GM18520 (cell line): ENCODE data around the gene PARD3.

Source experiments
- ATAC-seq: cut with Tn5 transposase; IDR thresholded peaks from one replicate; pipeline ENCODE4 v1.9.1; 2021; ENCODE audit not compliant: unreplicated experiment

PARD3 gene

GRCh38 chr10:34320265-34320664 is 494.8 kb downstream of the PARD3 start:
- ATAC-seq = no peak

DNA sequence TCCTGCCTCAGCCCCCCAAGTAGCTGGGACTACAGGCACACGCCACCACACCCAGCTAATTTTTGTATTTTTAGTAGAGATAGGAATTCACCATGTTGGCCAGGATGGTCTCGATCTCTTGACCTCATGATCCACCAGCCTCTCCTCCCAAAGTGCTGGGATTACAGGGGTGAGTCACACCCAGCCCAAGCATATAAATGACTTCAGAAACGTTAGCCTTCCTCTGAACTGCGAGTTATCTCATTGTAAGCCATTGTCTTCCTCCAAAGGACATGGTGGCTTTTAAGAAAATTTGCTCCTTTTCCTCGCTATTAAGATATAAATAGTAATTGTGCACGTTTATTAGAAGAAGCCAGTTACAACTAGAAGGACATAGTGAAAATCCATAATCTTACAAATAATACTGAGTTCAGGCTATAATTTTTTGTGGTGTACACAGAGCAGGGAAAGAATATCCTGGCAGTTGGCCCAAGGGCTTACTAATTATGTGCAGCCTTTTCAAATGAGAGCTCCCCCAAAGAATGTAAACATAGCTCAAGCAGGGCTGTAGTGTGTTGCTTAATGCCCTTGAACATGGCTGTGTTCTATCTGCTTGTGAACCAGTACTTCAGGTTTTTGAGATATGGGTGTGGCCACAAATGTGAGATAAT is 495.8 kb downstream of the PARD3 start:
- ATAC-seq = no peak

GRCh38 chr10:34316154-34316553 is 498.9 kb downstream of the PARD3 start:
- ATAC-seq = no peak

GRCh38 chr10:34314457-34314856 is 500.6 kb downstream of the PARD3 start:
- ATAC-seq = no peak

GRCh38 chr10:34313888-34314287 is 501.2 kb downstream of the PARD3 start:
- ATAC-seq = no peak

GRCh38 chr10:34313353-34313752 is 501.7 kb downstream of the PARD3 start:
- no peak for ATAC-seq

GRCh38 chr10:34311679-34312078 is 503.4 kb downstream of the PARD3 start:
- ATAC-seq = no peak

DNA sequence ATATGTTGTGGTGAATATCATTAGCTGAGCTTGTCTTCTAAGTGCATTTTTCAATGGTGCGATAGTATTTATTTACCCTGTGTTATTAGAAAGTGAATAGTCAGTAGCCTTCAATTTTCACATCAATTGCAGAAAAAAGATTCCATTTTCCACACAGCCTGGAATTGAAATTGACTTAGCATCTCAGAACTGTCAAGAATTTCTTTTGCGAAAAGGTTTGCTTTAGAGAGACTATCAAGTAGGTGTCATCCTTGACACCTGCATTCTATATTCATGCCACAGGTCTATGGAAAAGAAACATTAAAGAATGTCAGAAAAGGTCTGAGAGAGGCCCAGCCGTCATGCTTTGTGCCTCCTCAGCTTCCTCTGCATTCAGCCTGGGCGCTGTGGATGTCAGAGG is 504.9 kb downstream of the PARD3 start:
- no peak for ATAC-seq

GRCh38 chr10:34305189-34305588 is 509.9 kb downstream of the PARD3 start:
- peak; percentile 37 for ATAC-seq

- no peak for ATAC-seq
Observed at GRCh38 chr10:34303022-34303421, 512.1 kb downstream of the PARD3 start.

DNA sequence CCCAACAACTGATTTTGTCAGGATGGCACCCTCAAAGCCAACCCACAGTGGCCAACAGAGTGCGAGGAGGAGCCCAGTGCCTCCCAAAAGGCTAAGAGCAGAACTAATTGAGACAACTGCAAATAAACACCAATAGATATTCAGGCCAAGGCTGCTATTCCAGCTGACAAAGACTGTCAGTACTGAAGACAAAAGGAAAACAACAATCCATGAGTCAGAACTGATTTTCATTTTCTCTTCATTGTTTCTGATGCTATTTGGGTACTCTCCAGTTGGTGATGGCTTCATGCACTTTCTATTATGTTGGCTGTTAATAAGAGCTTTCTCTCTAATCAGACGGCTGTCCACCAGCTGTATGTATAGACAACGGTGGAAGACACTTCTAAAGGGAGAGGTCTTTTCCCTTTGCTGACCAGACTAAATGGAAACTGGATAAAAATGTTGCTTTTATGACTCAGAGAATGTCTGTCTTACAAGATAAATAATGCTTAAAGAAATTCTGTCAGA is 515.9 kb downstream of the PARD3 start:
- peak; percentile 45 for ATAC-seq

DNA sequence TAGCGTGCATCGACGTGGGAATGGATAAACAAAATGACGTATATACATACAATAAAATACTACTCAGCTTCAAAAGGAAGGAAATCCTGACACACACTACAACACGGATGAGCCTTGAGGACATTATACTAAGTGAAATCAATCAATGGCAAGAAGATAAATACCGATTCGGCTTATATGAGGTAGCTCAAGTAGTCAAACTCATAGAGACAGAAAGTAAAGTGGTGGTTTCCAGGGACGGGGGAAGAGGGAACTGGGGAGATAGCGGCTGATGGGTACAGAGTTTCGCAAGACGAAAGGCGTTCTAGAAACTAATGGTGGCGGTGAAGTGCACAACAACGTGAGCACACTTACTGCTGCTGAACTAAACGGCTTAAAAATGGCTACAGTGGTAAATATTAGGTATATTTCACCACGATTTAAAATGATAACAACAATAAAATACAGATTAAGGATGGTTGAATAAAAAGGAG is 516.7 kb downstream of the PARD3 start:
- ATAC-seq = no peak

- no peak for ATAC-seq
Observed at GRCh38 chr10:34297541-34298345, 517.4 kb downstream of the PARD3 start.

DNA sequence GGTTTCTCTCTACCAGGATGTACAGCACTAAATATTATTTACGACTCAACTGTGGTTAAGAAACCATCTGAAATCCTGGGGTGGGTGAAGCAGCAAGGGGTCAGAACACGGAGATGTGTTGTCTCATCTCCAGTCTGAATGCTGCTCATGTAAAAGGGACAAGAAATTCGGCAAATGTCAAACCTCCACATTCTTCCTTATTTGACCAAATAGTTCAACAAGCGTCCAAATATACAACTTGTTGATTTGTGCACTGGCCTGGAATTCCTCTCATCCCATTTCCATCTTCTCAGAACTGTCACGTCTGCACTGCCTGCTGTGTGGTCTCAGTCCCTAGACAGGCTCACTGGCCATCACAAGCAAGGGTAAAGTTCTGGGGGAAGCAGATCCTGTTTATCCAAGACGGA is 520.0 kb downstream of the PARD3 start:
- ATAC-seq = no peak

GRCh38 chr10:34294137-34294536 is 521.0 kb downstream of the PARD3 start:
- no peak for ATAC-seq

GRCh38 chr10:34292675-34293074 is 522.4 kb downstream of the PARD3 start:
- no peak for ATAC-seq

GRCh38 chr10:34292194-34292565 is 522.9 kb downstream of the PARD3 start:
- ATAC-seq = no peak

DNA sequence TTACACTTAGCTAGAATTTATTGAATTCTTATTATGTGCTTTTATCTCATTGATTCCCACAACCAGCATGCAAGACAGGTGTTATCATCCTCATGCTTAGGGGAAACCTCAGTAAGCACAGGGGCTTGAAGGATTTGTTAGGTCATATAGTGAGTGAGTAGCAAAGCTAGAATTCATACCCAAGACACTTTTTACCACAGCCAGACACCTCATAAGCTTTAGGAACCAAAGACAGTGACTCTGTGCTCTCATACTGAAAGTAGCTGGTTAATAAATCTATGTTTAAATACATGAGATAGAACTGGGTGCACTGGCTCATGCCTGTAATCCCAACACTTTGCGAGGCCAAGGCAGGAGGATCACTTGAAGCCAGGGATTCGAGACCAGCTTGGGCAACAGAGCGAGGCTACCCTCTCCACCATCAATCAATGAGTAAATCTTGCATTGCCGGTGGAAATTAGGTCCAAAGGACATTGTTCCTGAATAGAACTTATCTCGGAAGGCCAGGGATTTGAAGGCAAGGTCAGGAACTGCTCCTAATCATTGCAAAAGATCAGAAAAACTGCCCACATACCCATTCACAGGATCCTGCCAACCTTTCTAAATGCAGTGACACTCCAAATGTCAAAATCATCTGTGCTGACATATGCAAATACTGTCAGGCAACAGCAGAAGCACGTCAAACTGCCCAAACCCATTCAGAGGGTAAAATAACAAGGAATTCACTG is 523.5 kb downstream of the PARD3 start:
- peak; percentile 86 for ATAC-seq

DNA sequence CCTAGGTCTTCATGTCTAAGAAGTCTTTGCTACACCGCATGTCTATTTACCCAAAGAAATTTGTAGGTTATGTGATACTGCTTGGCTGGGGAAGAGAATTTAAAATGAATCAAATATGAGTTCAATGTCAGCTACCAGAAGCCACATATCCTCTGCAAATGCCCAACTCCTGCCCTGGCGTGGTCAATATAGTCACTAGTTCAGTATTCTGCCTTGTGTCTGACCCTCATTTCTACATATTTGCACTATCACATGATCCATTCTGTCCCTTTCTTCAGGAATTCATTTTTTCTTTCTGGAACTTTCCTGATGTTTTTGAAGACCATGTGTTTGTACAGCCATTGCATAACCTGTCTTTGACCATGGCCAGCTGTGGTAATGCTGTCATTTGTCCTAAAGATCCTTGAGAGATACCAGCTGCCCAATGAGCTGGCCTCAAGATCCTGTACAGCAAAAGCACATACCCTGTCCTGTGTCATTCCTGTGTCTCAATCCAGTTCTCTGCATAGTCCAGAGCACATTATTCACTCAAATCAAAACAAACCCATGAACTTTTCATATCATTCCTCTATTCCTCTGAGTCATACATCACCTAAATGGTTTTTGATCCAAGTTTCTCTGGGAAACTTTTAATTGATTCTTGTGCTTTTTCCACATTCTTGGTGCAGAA is 524.5 kb downstream of the PARD3 start:
- ATAC-seq = no peak

DNA sequence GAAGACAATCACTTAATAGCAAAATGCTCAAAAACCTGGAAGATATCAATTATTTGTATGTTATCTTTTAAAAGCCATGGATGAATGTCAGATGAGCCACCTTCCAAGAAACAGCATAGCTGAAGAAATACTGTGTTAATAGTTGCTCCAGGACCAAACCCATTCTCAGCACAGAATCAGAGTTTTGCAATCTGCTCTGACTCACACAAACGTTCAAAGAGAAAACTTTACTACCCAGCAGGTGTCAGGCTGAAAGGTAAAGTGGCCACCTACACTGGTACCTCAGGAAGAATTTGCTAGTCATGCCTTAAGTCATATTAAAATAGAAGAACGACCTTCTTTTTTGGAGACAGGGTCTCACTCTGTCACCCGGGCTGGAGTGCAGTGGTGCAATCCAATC is 526.5 kb downstream of the PARD3 start:
- ATAC-seq = no peak

DNA sequence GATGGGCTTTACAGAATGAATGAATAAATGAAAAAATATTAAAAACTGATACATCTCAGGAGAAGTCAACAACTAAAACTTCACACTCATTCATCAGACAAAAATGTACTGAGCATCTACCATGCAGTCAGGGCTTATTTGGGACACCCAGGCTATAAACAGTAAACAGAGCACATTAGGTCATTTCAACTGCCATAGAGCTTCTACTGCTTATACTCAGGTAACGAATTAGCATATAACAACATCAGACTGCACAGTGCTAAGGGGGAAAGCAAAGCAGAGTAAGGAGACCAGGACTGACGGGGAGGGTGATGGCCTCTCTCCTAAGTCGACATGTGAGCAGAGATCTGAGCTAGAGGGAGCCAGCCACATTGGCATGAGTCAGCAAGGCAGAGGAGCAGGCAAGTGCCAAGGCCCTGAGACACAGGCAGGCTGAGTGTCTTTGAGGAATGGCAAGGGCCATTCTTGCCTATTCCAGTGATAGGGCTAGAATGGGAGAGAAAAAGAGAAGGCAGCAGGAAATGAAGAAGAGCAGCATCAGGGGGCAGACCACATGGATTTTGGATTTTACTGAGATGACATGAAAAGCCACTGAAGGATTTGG is 528.9 kb downstream of the PARD3 start:
- ATAC-seq = no peak
